H1 (cell line): Measurements from ENCODE around the gene CXXC5. TPM values are rescaled to one million over a fixed set of nuclear protein-coding genes. Genes with fewer than 3 reads are reported as not detected.
A peak's percentile ranks its signal among the peaks of the same experiment; 100 is the strongest.

ENCODE experiments used
- CTCF ChIA-PET: fragments of 300-600 bp; sonication (Branson Sonifier 250); formaldehyde crosslinking; loops from one replicate; lab custom pipeline; 2021; ENCODE audit not compliant: partially characterized antibody; lab: Charles Lee
- POLR2A ChIA-PET: fragments of 300-600 bp; sonication (Branson Sonifier 250); formaldehyde crosslinking; loops from one replicate; lab custom pipeline; 2021; ENCODE audit warnings: inconsistent platforms; ENCODE audit not compliant: partially characterized antibody; lab: Charles Lee
- DNase-seq, 2 experiments: peaks; one replicate each; pipeline versions ENCODE4 v3.0.0 to v3.0.0-alpha.2; 2010 to 2022; ENCODE audit warnings: low spot score in 2 of 2, low read depth in 1 of 2, mixed read lengths in 1 of 2
- FAIRE-seq: peaks from 2 replicates; lab custom pipeline; 2011; peaks lifted over from hg19 to GRCh38; lab: Jason Lieb, UNC
- H2AFZ ChIP-seq: 2 replicates; pipeline ENCODE4 v1.8.1; 2012; ENCODE audit warnings: low read length, inconsistent platforms
- H2AK5ac ChIP-seq: 2 replicates; pipeline ENCODE4 v1.6.1; 2013; ENCODE audit warnings: low read depth, low read length
- H2BK120ac ChIP-seq: replicated peaks from 2 replicates; pipeline ENCODE3; 2013; ENCODE audit warnings: low read depth, low read length, inconsistent platforms
- H2BK12ac ChIP-seq: 2 replicates; pipeline ENCODE4 v1.6.1; 2013; ENCODE audit warnings: low read depth, low read length
- H2BK15ac ChIP-seq: 2 replicates; pipeline ENCODE4 v1.6.1; 2013; ENCODE audit warnings: low read length
- H2BK20ac ChIP-seq: 2 replicates; pipeline ENCODE4 v1.6.1; 2013; ENCODE audit warnings: low read length
- H2BK5ac ChIP-seq: 2 replicates; pipeline ENCODE4 v1.6.1; 2013; ENCODE audit warnings: low read depth, low read length
- H3K14ac ChIP-seq: 2 replicates; pipeline ENCODE4 v1.6.1; 2013; ENCODE audit warnings: inconsistent platforms; ENCODE audit not compliant: insufficient read length
- H3K18ac ChIP-seq: 2 replicates; pipeline ENCODE4 v1.6.1; 2013; ENCODE audit warnings: low read length; ENCODE audit errors: extremely low read depth
- H3K23ac ChIP-seq: 2 replicates; pipeline ENCODE4 v1.6.1; 2013; ENCODE audit warnings: inconsistent platforms; ENCODE audit not compliant: insufficient read length
- H3K23me2 ChIP-seq: 2 replicates; pipeline ENCODE4 v1.6.1; 2013; ENCODE audit warnings: low read depth, low read length
- H3K27ac ChIP-seq: 2 replicates; pipeline ENCODE4 v1.6.1; 2011; ENCODE audit warnings: low read depth, low read length, inconsistent platforms
- H3K27me3 ChIP-seq, 4 experiments: replicated peaks in 1 of 4; 1 replicate in 1 of 4; 2 replicates in 3 of 4; pipeline versions ENCODE4 v1.6.1 to v1.8.1; 2011 to 2013; ENCODE audit warnings: low read length in 3 of 4, mild to moderate bottlenecking in 3 of 4, inconsistent platforms in 2 of 4, mixed read lengths in 2 of 4, moderate library complexity in 1 of 4; ENCODE audit not compliant: control insufficient read depth in 3 of 4, insufficient read depth in 3 of 4; ENCODE audit errors: extremely low read depth in 1 of 4
- H3K36me3 ChIP-seq, 4 experiments: 2 replicates each; pipeline versions ENCODE4 v1.6.1 to v1.8.1; 2011 to 2013; ENCODE audit warnings: mild to moderate bottlenecking in 4 of 4, low read length in 3 of 4, moderate library complexity in 2 of 4, control low read depth in 1 of 4, inconsistent platforms in 1 of 4; ENCODE audit not compliant: insufficient read depth in 4 of 4, control insufficient read depth in 2 of 4
- H3K4ac ChIP-seq: replicated peaks from 2 replicates; pipeline ENCODE3; 2013; ENCODE audit warnings: low read length, low read depth, mixed read lengths, inconsistent platforms; ENCODE audit not compliant: insufficient read length
- H3K4me1 ChIP-seq, 4 experiments: replicated peaks in 1 of 4; 1 replicate in 1 of 4; 2 replicates in 3 of 4; pipeline versions ENCODE4 v1.6.1 to v1.8.1; 2011 to 2013; ENCODE audit warnings: low read length in 3 of 4, inconsistent platforms in 2 of 4, mixed read lengths in 1 of 4; ENCODE audit not compliant: insufficient read depth in 4 of 4, control insufficient read depth in 3 of 4
- H3K4me2 ChIP-seq, 2 experiments: 2 replicates each; pipeline versions ENCODE4 v1.6.1 to v1.8.1; 2011 to 2013; ENCODE audit warnings: low read depth in 2 of 2, low read length in 2 of 2, control low read depth in 1 of 2, inconsistent platforms in 1 of 2, mild to moderate bottlenecking in 1 of 2; ENCODE audit not compliant: insufficient read depth in 1 of 2
- H3K4me3 ChIP-seq, 4 experiments: fragments of 200-600, 300-600 bp in 1 of 4; sonication (generic), shearing (Covaris generic), sonication (Bioruptor Twin) in 1 of 4; 2 replicates each; pipeline versions ENCODE4 v1.5.1 to v1.8.1; 2011 to 2016; ENCODE audit warnings: low read length in 4 of 4, low read depth in 3 of 4, control low read depth in 2 of 4, inconsistent platforms in 2 of 4, mild to moderate bottlenecking in 2 of 4, mixed read lengths in 1 of 4, moderate library complexity in 1 of 4; ENCODE audit not compliant: insufficient read depth in 2 of 4; ENCODE audit errors: extremely low read depth in 1 of 4
- H3K56ac ChIP-seq: replicated peaks from 2 replicates; pipeline ENCODE3; 2013; ENCODE audit warnings: low read depth, mild to moderate bottlenecking, mixed read lengths, low read length, inconsistent platforms; ENCODE audit not compliant: insufficient read length
- H3K79me1 ChIP-seq: 2 replicates; pipeline ENCODE4 v1.6.1; 2013; ENCODE audit warnings: low read depth, low read length, control low read depth
- H3K79me2 ChIP-seq, 2 experiments: 2 replicates each; pipeline versions ENCODE4 v1.6.1 to v1.8.1; 2012 to 2013; ENCODE audit warnings: low read length in 2 of 2, mild to moderate bottlenecking in 2 of 2, inconsistent platforms in 1 of 2; ENCODE audit not compliant: insufficient read depth in 2 of 2, control insufficient read depth in 1 of 2
- H3K9ac ChIP-seq, 4 experiments: replicated peaks in 1 of 4; 1 replicate in 1 of 4; 2 replicates in 3 of 4; pipeline versions ENCODE4 v1.6.1 to v1.8.1; 2011 to 2013; ENCODE audit warnings: low read depth in 3 of 4, low read length in 3 of 4, control low read depth in 2 of 4, mild to moderate bottlenecking in 2 of 4, moderate library complexity in 2 of 4, inconsistent platforms in 1 of 4; ENCODE audit errors: extremely low read depth in 1 of 4
- H3K9me3 ChIP-seq, 2 experiments: 2 replicates each; pipeline versions ENCODE4 v1.6.1 to v1.8.1; 2012 to 2013; ENCODE audit warnings: mild to moderate bottlenecking in 2 of 2, moderate library complexity in 2 of 2, control low read depth in 1 of 2, inconsistent platforms in 1 of 2, low read depth in 1 of 2, low read length in 1 of 2, mixed read lengths in 1 of 2; ENCODE audit not compliant: insufficient read depth in 2 of 2
- H4K20me1 ChIP-seq, 2 experiments: replicated peaks in 1 of 2; 2 replicates each; pipeline versions ENCODE3 to v1.8.1; 2011 to 2013; ENCODE audit warnings: inconsistent platforms in 2 of 2, low read length in 2 of 2, mild to moderate bottlenecking in 1 of 2; ENCODE audit not compliant: insufficient read depth in 2 of 2, control insufficient read depth in 1 of 2
- H4K5ac ChIP-seq: 2 replicates; pipeline ENCODE4 v1.6.1; 2013; ENCODE audit warnings: low read length, low read depth, mixed read lengths, inconsistent platforms; ENCODE audit not compliant: insufficient read length
- H4K8ac ChIP-seq: 2 replicates; pipeline ENCODE4 v1.8.0; 2013; ENCODE audit warnings: mild to moderate bottlenecking, moderate library complexity, low read length, inconsistent platforms; ENCODE audit not compliant: insufficient read depth; ENCODE audit errors: extremely low read depth
- H4K91ac ChIP-seq: replicated peaks from 2 replicates; pipeline ENCODE3; 2013; ENCODE audit warnings: low read length, mixed read lengths, inconsistent platforms; ENCODE audit not compliant: insufficient read length
- ASH2L ChIP-seq: fragments of 200-600, 300-600 bp; sonication (generic); IDR thresholded peaks from one replicate; pipeline ENCODE4 v1.7.1; 2017; ENCODE audit warnings: low read length
- BACH1 ChIP-seq: IDR thresholded peaks from 2 replicates; pipeline ENCODE4 v1.6.1; 2012; ENCODE audit warnings: low read length, improper control_type of control experiment
- BRCA1 ChIP-seq: IDR thresholded peaks from 2 replicates; pipeline ENCODE4 v1.6.1; 2012; ENCODE audit warnings: low read depth, low read length, improper control_type of control experiment
- CREB1 ChIP-seq: IDR thresholded peaks from 2 replicates; pipeline ENCODE4 v1.6.1; 2012; ENCODE audit warnings: inconsistent platforms
- EGR1 ChIP-seq: IDR thresholded peaks from 2 replicates; pipeline ENCODE4 v1.6.1; 2011; ENCODE audit warnings: low read depth, low read length, borderline replicate concordance
- GABPA ChIP-seq: IDR thresholded peaks from 2 replicates; pipeline ENCODE4 v1.6.1; 2011; ENCODE audit warnings: mild to moderate bottlenecking, low read length, moderate library complexity, borderline replicate concordance; ENCODE audit not compliant: insufficient read depth
- MAX ChIP-seq: IDR thresholded peaks from 2 replicates; pipeline ENCODE4 v1.6.1; 2012; ENCODE audit warnings: inconsistent platforms
- PHF8 ChIP-seq: fragments of 200-600 bp; sonication (generic); conservative IDR thresholded peaks from 2 replicates; pipeline ENCODE4 v1.7.1; 2012; ENCODE audit warnings: low read depth, mild to moderate bottlenecking, inconsistent platforms, low read length, moderate library complexity
- SP1 ChIP-seq: IDR thresholded peaks from 2 replicates; pipeline ENCODE4 v1.6.1; 2011; ENCODE audit warnings: low read depth, low read length
- YY1 ChIP-seq: IDR thresholded peaks from 2 replicates; pipeline ENCODE4 v1.6.1; 2011; ENCODE audit warnings: low read depth, mild to moderate bottlenecking, low read length
- ZNF274 ChIP-seq: IDR thresholded peaks from 2 replicates; pipeline ENCODE4 v1.7.0; 2012; ENCODE audit warnings: low read length, borderline replicate concordance; ENCODE audit errors: extremely low read depth
- WGBS, 2 experiments: shearing (Covaris generic) in 1 of 2; methylation state at CpG; one replicate each; pipeline versions ENCODE4 v1.1.6 to v1.1.7; 2013 to 2015; ENCODE audit warnings: low lambda C conversion rate in 2 of 2, mixed read lengths in 2 of 2, inconsistent platforms in 1 of 2, low coverage in 1 of 2, missing lambda C conversion rate in 1 of 2; ENCODE audit not compliant: insufficient replicate concordance in 2 of 2, insufficient coverage in 1 of 2, insufficient read length in 1 of 2; ENCODE audit errors: extremely low coverage in 1 of 2, missing lambda C conversion rate in 1 of 2; 5-methylcytosine and 5-hydroxymethylcytosine counted together
- polyA plus RNA-seq, 7 experiments: library from polyadenylated mRNA; depleted of rRNA in 3 of 7; stranded (reverse) in 5 of 7; unstranded in 2 of 7; fragments of >200 nt in 5 of 7; fragments of 200-250 nt in 2 of 7; gene quantifications; 1 replicate in 5 of 7; 2 replicates in 1 of 7; 4 replicates in 1 of 7; pipeline versions ENCODE4 v1.2.1 to v1.2.3, GENCODE V29; 2011 to 2013; ENCODE audit warnings: missing spikeins in 2 of 7, mixed read lengths in 2 of 7
- total RNA-seq: library from RNA; stranded (reverse); fragmentation: NEBNext Ultra II Directional; extraction: Animal tissue kit (Norgen Biotek cat#: 25700); gene quantifications from 2 replicates; pipeline ENCODE4 v1.2.1, GENCODE V29; 2021

The CXXC5 gene
- total and polyA plus RNA-seq, 2 of the 8 experiments (the other 6 are each of a cell fraction or from before 2014, with no cell fraction given), result 61.4 to 74.0 TPM

- Histone ChIP-seq H4K91ac (peak overlapping the region; percentile 75), H3K4me1 (peaks cover 29 to 68% (median 50%) of the 10 kb centered on the region in 4 experiments), H3K23ac (no peak overlapping the region), H3K27me3 (no peaks in the 10 kb centered on the region; a peak in 2 of 7 replicates), H2BK12ac (peak overlapping the region; percentile 88), H3K18ac (peak overlapping the region; percentile 75), H3K36me3 (no peaks in the 10 kb centered on the region), H2BK20ac (peak overlapping the region; percentile 15; the same call in 1 of the 2 replicates), H2BK15ac (peak overlapping the region; percentile 74), H4K20me1 (peaks cover 0 to 12% of the 10 kb centered on the region in 2 experiments), H3K27ac (peak overlapping the region; percentile 33; the same call in 1 of the 2 replicates), H3K9me3 (no peaks in the 10 kb centered on the region), H3K4me2 (peak overlapping the region; percentile 66 to 87), H2AFZ (no peak overlapping the region), H3K4ac (peak overlapping the region; percentile 40), H3K4me3 (peak overlapping the region; percentile 14 to 66 (median 33); a peak in 7 of 8 replicates), H3K14ac (no peak overlapping the region), H2BK120ac (peak overlapping the region; percentile 14), H3K79me1 (no peaks in the 10 kb centered on the region; the same call in 1 of the 2 replicates), H3K9ac (peak overlapping the region in 3 of 4 experiments; percentile 13 to 64 (median 56); a peak in 6 of 7 replicates), H3K56ac (no peak overlapping the region), H4K8ac (peak overlapping the region; percentile 99; the same call in 1 of the 2 replicates), H2BK5ac (peak overlapping the region; percentile 68; the same call in 1 of the 2 replicates), H3K79me2 (peaks cover 0 to 4% of the 10 kb centered on the region in 2 experiments; a peak in 1 of 4 replicates), H3K23me2 (peaks cover 6% of the 10 kb centered on the region), H2AK5ac (0 out of 2 replicates have a peak overlapping the region, but pooled peaks have one; percentile 92), H4K5ac (peak overlapping the region; percentile 31)
- DNase-seq (peak in 1 of 2 experiments; percentile 69), FAIRE-seq (no peak)
- TF ChIP-seq GABPA, result peak; percentile 30; the same call in 1 of the 2 replicates
- TF ChIP-seq BRCA1, result no peak
- TF ChIP-seq MAX, result peak; percentile 15; the same call in 1 of the 2 replicates
- TF ChIP-seq BACH1, result 0 out of 2 replicates have a peak, but pooled peaks have one; percentile 3
- TF ChIP-seq EGR1, result no peak
- TF ChIP-seq YY1, result 0 out of 2 replicates have a peak, but pooled peaks have one; percentile 24
- 0 out of 2 replicates have a peak, but pooled peaks have one; percentile 18 for TF ChIP-seq SP1
- no peak for TF ChIP-seq ZNF274
- no peak for TF ChIP-seq PHF8
- TF ChIP-seq ASH2L, result peak; percentile 61
- peak; percentile 45; the same call in 1 of the 2 replicates for TF ChIP-seq CREB1
- POLR2A ChIA-PET, result interaction anchor here (0.6 to 9.8 kb wide), 14 partner anchors 12 to 131 kb away, joined by 3 to 212 read pairs (median 5); partner anchors contain the start of gene CXXC5
- CTCF ChIA-PET, result interaction anchor here (0.6 to 20.3 kb wide), 16 partner anchors 10 to 405 kb away, joined by 3 to 385 read pairs (median 5); partner anchors contain the start of genes CXXC5 and NRG2
- whole genome bisulfite sequencing, 2 experiments, result 12% methylated on average over 22 of the region's 23 CpGs; no CpG with 5 or more reads in 1 of the 2 experiments
Measured at GRCh38 chr5:139638090-139638735, 9.9 kb upstream of the CXXC5 start.
